IMR-90 (cell line): Measurements from ENCODE around the gene ZDHHC18. TPM values are rescaled to one million over a fixed set of nuclear protein-coding genes. Genes with fewer than 3 reads are reported as not detected.
A peak's percentile ranks its signal among the peaks of the same experiment; 100 is the strongest.

Experiments used
- ATAC-seq: fragments of 200-7000 bp; cut with Tn5 transposase; 2 replicates; pipeline ENCODE4 v1.9.1; 2020; ENCODE audit warnings: low read depth, mild to moderate bottlenecking, moderate library complexity
- BruUV-seq: library from RNA; stranded (reverse); fragments of 400-500 nt; replicated peaks from 2 replicates; lab custom pipeline; 2021; lab: Mats Ljungman, UMichigan
- CTCF ChIA-PET: fragments of 300-600 bp; formaldehyde crosslinking; extraction: SDS; loops from one replicate; lab custom pipeline; 2021; ENCODE audit warnings: antibody characterized with exemption; lab: Yijun Ruan, JAX
- POLR2A ChIA-PET: fragments of 300-600 bp; sonication (Branson Sonifier 250); formaldehyde crosslinking; loops from one replicate; lab custom pipeline; 2022; ENCODE audit warnings: antibody characterized with exemption; ENCODE audit not compliant: unreplicated experiment; lab: Charles Lee
- DNase-seq: peaks from one replicate; pipeline ENCODE4 v3.0.0; 2013
- H2AFZ ChIP-seq: replicated peaks from 2 replicates; pipeline ENCODE3; 2013; ENCODE audit warnings: low read length, mild to moderate bottlenecking; ENCODE audit not compliant: poor library complexity
- H2AK5ac ChIP-seq: 2 replicates; pipeline ENCODE4 v1.6.1; 2013; ENCODE audit warnings: low read depth, low read length, inconsistent platforms
- H2AK9ac ChIP-seq: replicated peaks from 2 replicates; pipeline ENCODE3; 2013; ENCODE audit warnings: mild to moderate bottlenecking, low read depth, low read length, moderate library complexity; ENCODE audit not compliant: poor library complexity
- H2BK120ac ChIP-seq: 2 replicates; pipeline ENCODE4 v1.6.1; 2013; ENCODE audit warnings: low read depth, low read length, inconsistent platforms
- H2BK15ac ChIP-seq: 3 replicates; pipeline ENCODE4 v1.6.1; 2013; ENCODE audit warnings: low read depth, low read length, inconsistent platforms
- H2BK20ac ChIP-seq: 2 replicates; pipeline ENCODE4 v1.6.1; 2013; ENCODE audit warnings: low read depth, mild to moderate bottlenecking, inconsistent platforms, low read length, moderate library complexity
- H2BK5ac ChIP-seq: 2 replicates; pipeline ENCODE4 v1.6.1; 2013; ENCODE audit warnings: mild to moderate bottlenecking, low read depth, low read length, inconsistent platforms; ENCODE audit not compliant: poor library complexity, severe bottlenecking
- H3K14ac ChIP-seq: replicated peaks from 2 replicates; pipeline ENCODE4 v1.6.1; 2013; ENCODE audit warnings: low read depth, low read length, inconsistent platforms
- H3K18ac ChIP-seq: 2 replicates; pipeline ENCODE4 v1.6.1; 2013; ENCODE audit warnings: low read depth, low read length, control low read depth
- H3K23ac ChIP-seq: 2 replicates; pipeline ENCODE4 v1.6.1; 2013; ENCODE audit warnings: low read depth, low read length, inconsistent platforms
- H3K27ac ChIP-seq: 2 replicates; pipeline ENCODE4 v1.5.1; 2013; ENCODE audit warnings: mild to moderate bottlenecking, control low read depth, low read length; ENCODE audit not compliant: insufficient read depth
- H3K27me3 ChIP-seq: 2 replicates; pipeline ENCODE4 v1.6.1; 2013; ENCODE audit warnings: low read length; ENCODE audit not compliant: control insufficient read depth, insufficient read depth
- H3K36me3 ChIP-seq: 2 replicates; pipeline ENCODE4 v1.6.1; 2013; ENCODE audit warnings: low read length, mixed read lengths; ENCODE audit not compliant: control insufficient read depth, insufficient read depth
- H3K4ac ChIP-seq: 2 replicates; pipeline ENCODE4 v1.6.1; 2013; ENCODE audit warnings: low read depth, low read length, inconsistent platforms
- H3K4me1 ChIP-seq: 2 replicates; pipeline ENCODE4 v1.6.1; 2013; ENCODE audit warnings: low read length, mixed read lengths; ENCODE audit not compliant: control insufficient read depth, insufficient read depth
- H3K4me2 ChIP-seq: 2 replicates; pipeline ENCODE4 v1.6.1; 2013; ENCODE audit warnings: low read depth, mild to moderate bottlenecking, control low read depth, low read length, moderate library complexity
- H3K4me3 ChIP-seq: 2 replicates; pipeline ENCODE4 v1.5.1; 2013; ENCODE audit warnings: low read depth, mild to moderate bottlenecking, control low read depth, low read length, moderate library complexity; ENCODE audit not compliant: insufficient read depth
- H3K56ac ChIP-seq: 2 replicates; pipeline ENCODE4 v1.6.1; 2013; ENCODE audit warnings: low read length, inconsistent platforms; ENCODE audit not compliant: insufficient read depth; ENCODE audit errors: extremely low read depth
- H3K79me1 ChIP-seq, 2 experiments: 2 replicates each; pipeline ENCODE4 v1.6.1; 2013; ENCODE audit warnings: low read length in 2 of 2, inconsistent platforms in 1 of 2, low read depth in 1 of 2
- H3K9ac ChIP-seq: 2 replicates; pipeline ENCODE4 v1.6.1; 2013; ENCODE audit warnings: low read depth, low read length, control low read depth
- H3K9me1 ChIP-seq: 2 replicates; pipeline ENCODE4 v1.6.1; 2013; ENCODE audit warnings: low read length, inconsistent platforms; ENCODE audit not compliant: insufficient read depth
- H3K9me3 ChIP-seq: 2 replicates; pipeline ENCODE4 v1.6.1; 2013; ENCODE audit warnings: low read length; ENCODE audit not compliant: control insufficient read depth, insufficient read depth
- H4K20me1 ChIP-seq: 2 replicates; pipeline ENCODE4 v1.6.1; 2013; ENCODE audit warnings: low read length, inconsistent platforms; ENCODE audit not compliant: insufficient read depth
- H4K5ac ChIP-seq: 2 replicates; pipeline ENCODE4 v1.6.1; 2013; ENCODE audit warnings: mild to moderate bottlenecking, low read depth, low read length, control low read depth
- H4K8ac ChIP-seq, 2 experiments: 2 replicates each; pipeline ENCODE4 v1.6.1; 2013; ENCODE audit warnings: low read depth in 2 of 2, low read length in 2 of 2, control low read depth in 1 of 2, inconsistent platforms in 1 of 2
- H4K91ac ChIP-seq: 2 replicates; pipeline ENCODE4 v1.6.1; 2013; ENCODE audit warnings: low read depth, low read length, inconsistent platforms; ENCODE audit not compliant: insufficient read depth
- BHLHE40 ChIP-seq: fragments of 150-350 bp; IDR thresholded peaks from 2 replicates; pipeline ENCODE4 v1.6.1; 2016; ENCODE audit warnings: mild to moderate bottlenecking, low read depth, low read length
- CEBPB ChIP-seq: IDR thresholded peaks from 2 replicates; pipeline ENCODE4 v1.6.1; 2012; ENCODE audit warnings: low read depth, low read length, improper control_type of control experiment
- CHD1 ChIP-seq: IDR thresholded peaks from 2 replicates; pipeline ENCODE4 v1.6.1; 2012; ENCODE audit warnings: low read depth, low read length, improper control_type of control experiment
- CTCF ChIP-seq: conservative IDR thresholded peaks from 2 replicates; pipeline ENCODE4 v1.5.1; 2012; ENCODE audit warnings: mild to moderate bottlenecking, low read depth, low read length, improper control_type of control experiment
- MXI1 ChIP-seq: IDR thresholded peaks from 2 replicates; pipeline ENCODE4 v1.6.1; 2012; ENCODE audit warnings: low read depth, mild to moderate bottlenecking, low read length, moderate library complexity, borderline replicate concordance
- POLR2A ChIP-seq: IDR thresholded peaks from 2 replicates; pipeline ENCODE4 v1.6.1; 2012; ENCODE audit warnings: mild to moderate bottlenecking, low read depth, low read length
- RAD21 ChIP-seq: IDR thresholded peaks from 2 replicates; pipeline ENCODE4 v1.6.1; 2012; ENCODE audit warnings: low read length, improper control_type of control experiment
- RCOR1 ChIP-seq: IDR thresholded peaks from 2 replicates; pipeline ENCODE4 v1.6.1; 2012; ENCODE audit warnings: mild to moderate bottlenecking, low read length, improper control_type of control experiment; ENCODE audit not compliant: insufficient replicate concordance
- RFX5 ChIP-seq: IDR thresholded peaks from 2 replicates; pipeline ENCODE4 v1.8.0; 2012; ENCODE audit warnings: low read depth, mild to moderate bottlenecking, low read length, moderate library complexity
- SMC3 ChIP-seq: fragments of 150-350 bp; IDR thresholded peaks from 2 replicates; pipeline ENCODE4 v1.6.1; 2016; ENCODE audit warnings: low read depth, mild to moderate bottlenecking, antibody characterized with exemption, low read length, moderate library complexity
- USF2 ChIP-seq: fragments of 150-350 bp; IDR thresholded peaks from 2 replicates; pipeline ENCODE4 v1.6.1; 2017; ENCODE audit warnings: mild to moderate bottlenecking, antibody characterized with exemption, low read length, low read depth
- WGBS, 2 experiments: methylation state at CpG; one replicate each; pipeline versions ENCODE4 v1.1.5 to v1.1.7; 2013; ENCODE audit warnings: missing lambda C conversion rate in 2 of 2; ENCODE audit not compliant: insufficient read length in 1 of 2; ENCODE audit errors: extremely low coverage in 2 of 2; 5-methylcytosine and 5-hydroxymethylcytosine counted together
- dilution Hi-C: fragments of 300-500 bp; cut with HindIII; formaldehyde crosslinking; loops from one replicate; pipeline ENCODE4 v1.14.3; 2018; ENCODE audit warnings: low sequenced_read_pairs; ENCODE audit not compliant: unreplicated experiment
- in situ Hi-C: fragments of 300-500 bp; cut with MboI; formaldehyde crosslinking; loops from 3 replicates; pipeline ENCODE4 v1.14.3; 2019; ENCODE audit warnings: low sequenced_read_pairs, inconsistent platforms, mixed read lengths
- intact Hi-C: fragments of 100-400 bp; cut with micrococcal nuclease; formaldehyde crosslinking; loops from 2 replicates; pipeline ENCODE4 v1.10.0; 2022
- polyA plus RNA-seq, 3 experiments: library from polyadenylated mRNA; depleted of rRNA; stranded (reverse); fragments of >200 nt; gene quantifications; 2 replicates each; pipeline ENCODE4 v1.2.3, GENCODE V29; 2012; ENCODE audit warnings: low replicate concordance in 1 of 3
- total RNA-seq: library from RNA; depleted of rRNA; stranded (reverse); fragments of >200 nt; gene quantifications from 2 replicates; pipeline ENCODE4 v1.2.3, GENCODE V29; 2012

The ZDHHC18 gene
- total and polyA plus RNA-seq, 2 of the 4 experiments (the other 2 are of a cell fraction): 12.5 to 37.0 TPM

GRCh38 chr1:26889551-26890466 is 63.3 kb downstream of the ZDHHC18 start, which contains the start of gene GPN2:
TSS of gene GPN2 (minus strand) at chr1:26890283. CDS start at chr1:26890096, 187 bp downstream.
- Histone ChIP-seq H3K27ac (peak within 1 kb of the TSS; percentile 77), H3K4me2 (peak within 1 kb of the TSS; percentile 98), H3K14ac (peak within 1 kb of the TSS; percentile 91), H4K8ac (peak within 1 kb of the TSS; percentile 94 to 99), H4K5ac (peak within 1 kb of the TSS; percentile 89), H2BK5ac (peak within 1 kb of the TSS; percentile 88), H3K27me3 (no peaks in the 10 kb centered on the region), H2BK20ac (no peak within 1 kb of the TSS), H3K9ac (peak within 1 kb of the TSS; percentile 71), H3K4me1 (peaks cover 10% of the 10 kb centered on the region), H3K4ac (peak within 1 kb of the TSS; percentile 95), H3K79me1 (peaks cover 14 to 42% of the 10 kb centered on the region in 2 experiments), H2BK15ac (no peak within 1 kb of the TSS), H2AK5ac (peak within 1 kb of the TSS; percentile 76), H3K4me3 (peak within 1 kb of the TSS; percentile 91), H3K18ac (peak within 1 kb of the TSS; percentile 14; the same call in 1 of the 2 replicates), H3K56ac (peak within 1 kb of the TSS; percentile 71; the same call in 1 of the 2 replicates), H2BK120ac (no peak within 1 kb of the TSS), H3K9me1 (peaks cover 4% of the 10 kb centered on the region; the same call in 1 of the 2 replicates), H3K23ac (peak within 1 kb of the TSS; percentile 76), H4K20me1 (peaks cover 6% of the 10 kb centered on the region), H2AFZ (peak within 1 kb of the TSS; percentile 99), H3K9me3 (no peaks in the 10 kb centered on the region), H2AK9ac (peak within 1 kb of the TSS; percentile 95), H3K36me3 (peaks cover 54% of the 10 kb centered on the region), H4K91ac (peak within 1 kb of the TSS; percentile 86)
- POLR2A ChIA-PET: interaction anchor here (0.5 to 1.1 kb wide), 5 partner anchors 11 to 853 kb away, joined by 3 to 7 read pairs (median 3); partner anchors contain the start of gene GPATCH3
- TSS peak; percentile 70 for BruUV-seq
- ATAC-seq: peak; percentile 96
- intact Hi-C loops (no loop called here), in situ Hi-C loops (no loop called here), dilution Hi-C loops (no loop called here)
- CTCF ChIA-PET: interaction anchor here (0.6 kb wide), 1 partner anchor 107 kb away, joined by 3 read pairs; no protein-coding TSS in a partner anchor
- WGBS, 2 experiments: 2% methylated on average over 47 of the region's 89 CpGs; no CpG with 5 or more reads in 1 of the 2 experiments
- TF ChIP-seq CTCF (no peak), CEBPB (no peak), RAD21 (no peak), SMC3 (no peak), CHD1 (no peak), USF2 (no peak), BHLHE40 (no peak), RCOR1 (no peak), POLR2A (peak; percentile 84), RFX5 (no peak), MXI1 (peak; percentile 71; the same call in 1 of the 2 replicates)
- DNase-seq: peak; percentile 72
